Measurements from ENCODE around the gene LNX1.

LNX1 gene

DNA sequence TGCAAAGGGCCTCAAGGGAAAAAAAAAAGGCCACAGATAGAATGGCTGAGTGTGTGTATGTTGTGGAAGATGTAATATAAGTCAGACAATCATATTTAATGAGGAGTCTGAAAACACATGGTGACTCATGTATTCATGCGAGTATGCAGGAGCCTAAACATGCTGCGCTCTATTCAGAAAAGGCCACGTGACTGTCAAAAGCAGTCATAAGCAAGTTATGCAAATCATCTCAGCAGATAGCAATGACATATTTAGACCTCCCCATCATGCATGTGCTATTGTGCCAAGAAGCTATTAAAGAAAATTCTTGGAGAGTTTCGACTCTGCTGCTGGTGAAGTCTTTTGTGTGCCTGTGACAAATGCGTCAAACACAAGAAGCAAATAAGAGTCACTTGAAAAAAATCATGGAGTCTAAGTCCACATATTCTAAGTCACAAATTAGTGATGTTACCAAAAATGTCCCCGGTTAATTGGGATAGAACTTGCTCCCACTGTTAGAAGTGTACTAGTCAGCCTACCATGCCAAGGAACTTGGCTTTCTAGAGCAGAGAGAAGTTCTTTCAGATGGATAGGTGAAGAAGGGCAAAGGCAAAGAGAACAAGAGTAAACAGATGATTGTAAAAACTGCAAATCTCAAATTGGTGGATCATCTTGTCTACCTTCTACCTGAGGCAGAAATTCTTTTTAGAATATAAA, 5.0 kb downstream of the LNX1 start:
- TF ChIP-seq, protein P1, sequence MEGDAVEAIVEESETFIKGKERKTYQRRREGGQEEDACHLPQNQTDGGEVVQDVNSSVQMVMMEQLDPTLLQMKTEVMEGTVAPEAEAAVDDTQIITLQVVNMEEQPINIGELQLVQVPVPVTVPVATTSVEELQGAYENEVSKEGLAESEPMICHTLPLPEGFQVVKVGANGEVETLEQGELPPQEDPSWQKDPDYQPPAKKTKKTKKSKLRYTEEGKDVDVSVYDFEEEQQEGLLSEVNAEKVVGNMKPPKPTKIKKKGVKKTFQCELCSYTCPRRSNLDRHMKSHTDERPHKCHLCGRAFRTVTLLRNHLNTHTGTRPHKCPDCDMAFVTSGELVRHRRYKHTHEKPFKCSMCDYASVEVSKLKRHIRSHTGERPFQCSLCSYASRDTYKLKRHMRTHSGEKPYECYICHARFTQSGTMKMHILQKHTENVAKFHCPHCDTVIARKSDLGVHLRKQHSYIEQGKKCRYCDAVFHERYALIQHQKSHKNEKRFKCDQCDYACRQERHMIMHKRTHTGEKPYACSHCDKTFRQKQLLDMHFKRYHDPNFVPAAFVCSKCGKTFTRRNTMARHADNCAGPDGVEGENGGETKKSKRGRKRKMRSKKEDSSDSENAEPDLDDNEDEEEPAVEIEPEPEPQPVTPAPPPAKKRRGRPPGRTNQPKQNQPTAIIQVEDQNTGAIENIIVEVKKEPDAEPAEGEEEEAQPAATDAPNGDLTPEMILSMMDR (IDR thresholded peaks at IDR 0.05; ENCODE audit: low read depth, low read length, missing control alignments), result no peak
- in situ Hi-C loops (cut with HindIII; ENCODE audit: low pct_ligation_motif_present, low sequenced_read_pairs), result no loop called here
- H3K27ac ChIP-seq, result no peak overlapping the region

DNA sequence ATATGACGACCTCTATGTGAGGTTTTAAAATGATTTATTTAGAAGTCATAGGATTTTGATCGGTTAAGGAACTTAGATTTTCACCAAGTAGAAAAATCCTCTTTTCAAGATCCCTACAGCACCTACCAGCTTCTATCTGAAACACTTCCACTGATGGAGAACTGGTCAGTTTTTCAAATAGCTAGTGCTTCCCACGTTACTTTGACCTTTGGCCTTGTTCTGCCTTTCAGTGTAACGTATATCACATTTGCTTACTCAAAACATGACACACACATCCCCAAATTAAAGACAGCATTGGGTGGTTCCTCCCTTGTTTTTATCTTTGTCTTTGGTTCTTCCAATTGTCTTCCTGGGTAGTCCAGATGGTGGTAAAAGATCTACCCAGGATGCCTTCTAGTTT, 6.6 kb downstream of the LNX1 start:
- Histone ChIP-seq H3K36me3 (replicated peaks) (no peaks in the 10 kb centered on the region), H3K4me3 (ENCODE audit: low read depth, low read length) (no peak overlapping the region), H3K27ac (no peak overlapping the region), H3K27me3 (replicated peaks) (no peaks in the 10 kb centered on the region)
- no peak for DNase-seq
- TF ChIP-seq, protein P1 (IDR thresholded peaks at IDR 0.05; ENCODE audit: low read depth, low read length, missing control alignments), result no peak
- in situ Hi-C loops (cut with HindIII; ENCODE audit: low pct_ligation_motif_present, low sequenced_read_pairs), result no loop called here

More for the DNA sequence above, 5.0 kb downstream of the LNX1 start:
- no peak overlapping the region for H3K4me3 ChIP-seq (ENCODE audit: low read depth, low read length)
- DNase-seq, result peak; percentile 92
- H3K36me3 ChIP-seq (replicated peaks), result no peaks in the 10 kb centered on the region
- no peaks in the 10 kb centered on the region for H3K27me3 ChIP-seq (replicated peaks)

DNA sequence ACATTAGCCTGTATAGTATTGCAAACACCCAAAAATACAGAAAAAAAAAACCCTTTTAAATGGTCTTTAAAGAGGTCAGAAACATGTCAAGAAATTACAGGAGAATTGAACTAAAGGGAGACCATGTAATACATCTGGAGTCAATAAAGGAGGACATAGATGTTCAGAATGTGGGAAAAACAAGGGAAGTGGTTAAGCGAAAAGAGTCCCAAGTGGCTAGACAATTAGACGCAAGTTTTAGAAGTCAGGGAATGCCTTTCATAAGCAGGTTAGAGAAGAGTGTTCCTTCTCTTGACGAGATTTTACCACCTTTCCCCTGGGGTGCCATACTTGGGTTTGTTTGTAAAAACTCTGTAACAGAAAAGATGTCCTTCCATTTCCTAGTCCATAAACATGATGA, 7.8 kb downstream of the LNX1 start:
- Histone ChIP-seq H3K36me3 (replicated peaks) (no peaks in the 10 kb centered on the region), H3K4me3 (ENCODE audit: low read depth, low read length) (no peak overlapping the region), H3K27me3 (replicated peaks) (no peaks in the 10 kb centered on the region), H3K27ac (no peak overlapping the region)
- in situ Hi-C loops (cut with HindIII; ENCODE audit: low pct_ligation_motif_present, low sequenced_read_pairs), result no loop called here
- TF ChIP-seq, protein P1 (IDR thresholded peaks at IDR 0.05; ENCODE audit: low read depth, low read length, missing control alignments), result no peak
- DNase-seq, result no peak

DNA sequence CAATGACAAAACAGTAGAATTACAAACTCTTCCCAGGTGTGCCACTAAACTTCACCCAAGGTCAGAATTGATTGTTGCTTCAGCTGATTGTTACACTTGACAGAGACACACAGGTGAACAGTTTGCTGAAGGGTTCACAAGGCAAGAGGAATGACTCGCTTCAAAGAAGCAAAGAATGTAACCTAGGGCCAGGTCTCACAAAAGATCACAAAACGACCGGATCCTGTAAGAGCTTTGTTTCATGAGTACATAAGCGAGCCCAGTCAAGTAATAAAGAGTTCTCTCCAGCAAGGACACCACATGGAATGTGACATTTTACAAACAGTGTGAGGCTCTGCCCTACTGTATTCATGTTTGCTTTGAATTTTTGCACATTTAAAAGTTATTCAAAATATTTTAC, 9.1 kb downstream of the LNX1 start:
- Histone ChIP-seq H3K36me3 (replicated peaks) (no peaks in the 10 kb centered on the region), H3K27ac (no peak overlapping the region), H3K4me3 (ENCODE audit: low read depth, low read length) (no peak overlapping the region), H3K27me3 (replicated peaks) (no peaks in the 10 kb centered on the region)
- no peak for DNase-seq
- in situ Hi-C loops (cut with HindIII; ENCODE audit: low pct_ligation_motif_present, low sequenced_read_pairs), result no loop called here
- TF ChIP-seq, protein P1 (IDR thresholded peaks at IDR 0.05; ENCODE audit: low read depth, low read length, missing control alignments), result no peak

DNA sequence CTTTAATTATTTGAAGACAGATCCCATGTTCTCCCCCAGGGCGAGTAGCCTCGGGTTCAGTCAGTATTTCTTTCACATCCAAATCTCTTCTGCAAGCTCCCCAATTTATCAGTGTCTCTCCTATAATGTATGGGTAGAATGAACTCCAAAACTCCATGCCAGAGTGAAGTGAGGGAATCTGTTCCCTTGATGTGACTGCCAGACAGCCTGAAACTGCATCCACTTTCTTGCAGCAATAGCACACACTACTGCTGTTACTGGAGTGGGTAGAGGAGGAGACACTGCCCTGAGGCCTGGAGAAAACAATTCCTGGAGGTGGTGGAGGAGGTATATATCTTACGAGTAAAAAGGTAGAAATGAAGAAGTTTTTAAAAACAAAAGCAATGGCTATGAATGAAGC, 11.0 kb downstream of the LNX1 start:
- H3K27me3 ChIP-seq (replicated peaks), result no peaks in the 10 kb centered on the region

More for the DNA sequence above, 11.0 kb downstream of the LNX1 start:
- no peak overlapping the region for H3K4me3 ChIP-seq (ENCODE audit: low read depth, low read length)
- DNase-seq, result no peak
- TF ChIP-seq, protein P1 (IDR thresholded peaks at IDR 0.05; ENCODE audit: low read depth, low read length, missing control alignments), result no peak
- in situ Hi-C loops (cut with HindIII; ENCODE audit: low pct_ligation_motif_present, low sequenced_read_pairs), result no loop called here
- H3K27ac ChIP-seq, result no peak overlapping the region
- no peaks in the 10 kb centered on the region for H3K36me3 ChIP-seq (replicated peaks)
